GM23248 (cell line): ENCODE measurements around the gene LAMB1. TPM values are rescaled to one million over a fixed set of nuclear protein-coding genes. Genes with fewer than 3 reads are reported as not detected.

Source experiments
- DNase-seq: peaks from one replicate; pipeline ENCODE4 v3.0.0-alpha.2; 2015
- H2AFZ ChIP-seq: fragments of 200-600 bp; sonication (generic); 2 replicates; pipeline ENCODE4 v1.6.1; 2016; ENCODE audit warnings: antibody characterized with exemption
- H3F3A ChIP-seq: fragments of 200-600 bp; sonication (generic); 2 replicates; pipeline ENCODE4 v1.6.1; 2016; ENCODE audit warnings: mild to moderate bottlenecking, antibody characterized with exemption, mixed run types; ENCODE audit not compliant: insufficient read depth
- H3K27ac ChIP-seq: fragments of 200-600 bp; sonication (generic); 2 replicates; pipeline ENCODE4 v1.5.1; 2016; ENCODE audit warnings: mild to moderate bottlenecking
- H3K27me3 ChIP-seq: fragments of 200-600 bp; sonication (generic); replicated peaks from 2 replicates; pipeline ENCODE4 v1.6.1; 2016; ENCODE audit warnings: mild to moderate bottlenecking; ENCODE audit not compliant: insufficient read depth
- H3K36me3 ChIP-seq: fragments of 200-600 bp; sonication (generic); 2 replicates; pipeline ENCODE4 v1.6.1; 2016; ENCODE audit warnings: low read depth, mild to moderate bottlenecking
- H3K4me1 ChIP-seq: fragments of 200-600 bp; sonication (generic); 2 replicates; pipeline ENCODE4 v1.6.1; 2016; ENCODE audit warnings: mild to moderate bottlenecking; ENCODE audit not compliant: insufficient read depth
- H3K4me2 ChIP-seq: fragments of 200-600 bp; sonication (generic); one replicate; pipeline ENCODE4 v1.6.1; 2016; ENCODE audit warnings: mild to moderate bottlenecking; ENCODE audit not compliant: unreplicated experiment
- H3K4me3 ChIP-seq: fragments of 200-600 bp; sonication (generic); 2 replicates; pipeline ENCODE4 v1.5.1; 2016; ENCODE audit warnings: mild to moderate bottlenecking
- H3K79me2 ChIP-seq: fragments of 200-600 bp; sonication (generic); 2 replicates; pipeline ENCODE4 v1.6.1; 2016; ENCODE audit warnings: mild to moderate bottlenecking; ENCODE audit not compliant: insufficient read depth
- H3K9ac ChIP-seq: fragments of 200-600 bp; sonication (generic); 2 replicates; pipeline ENCODE4 v1.6.1; 2016; ENCODE audit warnings: mild to moderate bottlenecking
- H3K9me2 ChIP-seq: fragments of 200-600 bp; sonication (generic); 2 replicates; pipeline ENCODE4 v1.6.1; 2016; ENCODE audit warnings: mixed run types, mild to moderate bottlenecking, moderate library complexity; ENCODE audit not compliant: insufficient read depth
- H3K9me3 ChIP-seq: fragments of 200-600 bp; sonication (generic); one replicate; pipeline ENCODE4 v1.6.1; 2017; ENCODE audit warnings: low read depth
- H4K20me1 ChIP-seq: fragments of 200-600 bp; sonication (generic); 2 replicates; pipeline ENCODE4 v1.6.0; 2016; ENCODE audit not compliant: insufficient read depth
- EZH2 ChIP-seq: fragments of 200-600 bp; sonication (generic); IDR thresholded peaks from 2 replicates; pipeline ENCODE4 v1.6.1; 2018; ENCODE audit warnings: antibody characterized with exemption, mild to moderate bottlenecking; ENCODE audit not compliant: insufficient read depth, poor library complexity, severe bottlenecking
- EZH2phosphoT487 ChIP-seq: fragments of 200-600 bp; sonication (generic); IDR thresholded peaks from 2 replicates; pipeline ENCODE4 v1.6.1; 2018; ENCODE audit warnings: antibody characterized with exemption, moderate library complexity, mild to moderate bottlenecking, low read depth; ENCODE audit not compliant: insufficient read depth
- WGBS, 2 experiments: methylation state at CpG; one replicate each; pipeline ENCODE4 v1.1.6; 2015 to 2017; ENCODE audit warnings: low lambda C conversion rate in 2 of 2, low coverage in 1 of 2; ENCODE audit errors: missing lambda C conversion rate in 2 of 2; 5-methylcytosine and 5-hydroxymethylcytosine counted together
- in situ Hi-C: fragments of 300-500 bp; cut with MboI; formaldehyde crosslinking; loops from 2 replicates; pipeline ENCODE4 v1.15.0; 2020
- polyA plus RNA-seq: library from polyadenylated mRNA; unstranded; fragments of >200 nt; fragmentation: Nextera tagmentation; extraction: Ambion mirVana; gene quantifications from 2 replicates; pipeline ENCODE4 v1.2.1, GENCODE V29; 2016
- small RNA-seq: library from RNA; depleted of rRNA; stranded (forward); fragments of <200 nt; gene quantifications from one replicate; pipeline ENCODE3, GENCODE V24; 2014; ENCODE audit warnings: low read depth, low replicate concordance
- total RNA-seq: library from RNA; depleted of rRNA; stranded (reverse); fragments of >200 nt; shearing (Covaris generic); gene quantifications from 2 replicates; pipeline ENCODE4 v1.2.3, GENCODE V29; 2014; rRNA removed

Gene LAMB1
- total and polyA plus RNA-seq, 2 experiments from 2014 or later: 108 to 135 TPM

DNA sequence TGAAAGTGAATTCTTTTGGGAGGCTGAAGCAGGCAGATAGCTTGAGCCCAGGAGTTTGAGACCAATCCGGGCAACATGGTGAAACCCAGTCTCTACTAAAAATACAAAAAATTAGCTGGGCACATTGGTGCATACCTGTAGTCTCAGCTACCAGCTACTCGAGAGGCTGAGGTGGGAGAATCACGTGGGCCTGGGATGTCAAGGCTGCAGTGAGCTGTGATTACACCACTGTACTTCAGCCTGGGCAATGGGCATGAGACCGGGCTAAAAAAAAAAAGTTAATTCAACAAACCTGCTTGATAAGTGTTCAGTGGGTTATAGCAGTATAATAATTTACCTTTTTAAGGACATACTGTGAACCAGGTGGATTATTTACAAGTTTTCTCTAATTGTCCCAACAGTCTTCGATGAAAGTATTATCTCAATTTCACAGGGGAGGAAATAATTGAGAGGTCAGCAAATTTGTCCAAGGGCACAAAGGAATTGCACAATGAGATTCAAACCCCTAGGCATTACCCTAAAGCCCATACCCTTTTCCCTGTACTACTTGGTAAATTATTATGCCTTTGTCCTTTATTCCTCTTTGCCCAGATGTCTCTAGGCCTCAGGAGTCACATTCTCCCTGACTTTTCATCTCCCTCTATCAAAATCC, 125.1 kb downstream of the LAMB1 start:
- Histone ChIP-seq H3K4me1 (no peaks in the 10 kb centered on the region), H3K4me3 (no peak overlapping the region), H3K36me3 (no peaks in the 10 kb centered on the region), H4K20me1 (no peaks in the 10 kb centered on the region), H3K4me2 (no peak overlapping the region), H3K27me3 (no peaks in the 10 kb centered on the region), H3K9ac (no peak overlapping the region), H3K27ac (no peak overlapping the region), H3F3A (no peaks in the 10 kb centered on the region), H2AFZ (no peak overlapping the region), H3K79me2 (no peaks in the 10 kb centered on the region), H3K9me2 (no peaks in the 10 kb centered on the region), H3K9me3 (no peaks in the 10 kb centered on the region)
- TF ChIP-seq EZH2phosphoT487 (no peak), EZH2 (no peak)
- in situ Hi-C loops: no loop called here
- WGBS, 2 experiments: 63 to 72% methylated on average over 5 of the region's 5 CpGs
- DNase-seq: no peak

GRCh38 chr7:107876916-107877315, 126.0 kb downstream of the LAMB1 start:
- Histone ChIP-seq H2AFZ (peak overlapping the region; percentile 6; the same call in 1 of the 2 replicates), H3K79me2 (no peaks in the 10 kb centered on the region), H3K9me2 (no peaks in the 10 kb centered on the region), H4K20me1 (no peaks in the 10 kb centered on the region), H3F3A (no peaks in the 10 kb centered on the region), H3K4me2 (no peak overlapping the region), H3K9me3 (no peaks in the 10 kb centered on the region), H3K27ac (no peak overlapping the region), H3K4me3 (no peak overlapping the region), H3K4me1 (no peaks in the 10 kb centered on the region), H3K9ac (no peak overlapping the region), H3K27me3 (no peaks in the 10 kb centered on the region), H3K36me3 (no peaks in the 10 kb centered on the region)
- 70 to 73% methylated on average over 2 of the region's 2 CpGs for WGBS, 2 experiments
- TF ChIP-seq EZH2phosphoT487: no peak
- TF ChIP-seq EZH2: no peak
- no peak for DNase-seq
- in situ Hi-C loops: no loop called here

- in situ Hi-C loops: loop anchor here (25.0 kb wide), 1 partner anchor 413 kb away; the partner anchor contains the start of gene GPR22
Measured at GRCh38 chr7:107874605-107875446, 128.1 kb downstream of the LAMB1 start.

DNA sequence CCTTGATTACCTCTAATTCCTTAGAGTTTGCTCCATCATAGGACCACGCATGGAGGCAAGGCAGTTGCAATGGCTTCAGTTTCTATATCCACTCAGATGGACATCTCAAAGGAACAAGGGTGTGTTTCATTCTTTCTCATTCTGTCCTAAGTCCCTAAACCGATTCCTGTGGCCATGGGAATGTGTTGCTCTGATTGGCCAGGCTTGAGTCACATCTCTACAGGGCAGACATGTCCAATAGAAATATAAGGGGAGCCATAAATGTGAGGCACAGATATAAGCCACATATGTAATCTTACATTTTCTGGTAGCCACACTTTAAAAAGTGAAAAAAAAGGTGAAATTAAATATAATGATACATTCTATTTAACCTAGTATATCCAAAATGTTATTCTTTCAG, 128.8 kb downstream of the LAMB1 start:
- Histone ChIP-seq H3K4me3 (no peak overlapping the region), H3K4me1 (no peaks in the 10 kb centered on the region), H3K36me3 (no peaks in the 10 kb centered on the region), H3K4me2 (no peak overlapping the region), H3K27ac (no peak overlapping the region), H3K79me2 (no peaks in the 10 kb centered on the region), H2AFZ (no peak overlapping the region), H4K20me1 (no peaks in the 10 kb centered on the region), H3F3A (no peaks in the 10 kb centered on the region), H3K27me3 (peaks cover 5% of the 10 kb centered on the region; the same call in 1 of the 2 replicates), H3K9me3 (no peaks in the 10 kb centered on the region), H3K9ac (no peak overlapping the region), H3K9me2 (no peaks in the 10 kb centered on the region)
- 57 to 82% methylated on average over 2 of the region's 2 CpGs for WGBS, 2 experiments
- no peak for DNase-seq
- in situ Hi-C loops: loop anchor here (25.0 kb wide), 1 partner anchor 412 kb away; the partner anchor contains the start of gene GPR22
- TF ChIP-seq EZH2phosphoT487 (no peak), EZH2 (no peak)

More at GRCh38 chr7:107874605-107875446, 128.1 kb downstream of the LAMB1 start:
- WGBS, 2 experiments: 24% methylated on average over 6 of the region's 6 CpGs
- H4K20me1 ChIP-seq: no peaks in the 10 kb centered on the region
- H3K27me3 ChIP-seq: peaks cover 5% of the 10 kb centered on the region; the same call in 1 of the 2 replicates
- H3K79me2 ChIP-seq: no peaks in the 10 kb centered on the region
- H3K36me3 ChIP-seq: no peaks in the 10 kb centered on the region
- H3K27ac ChIP-seq: no peak overlapping the region
- H3K4me2 ChIP-seq: no peak overlapping the region
- H3K9me2 ChIP-seq: no peaks in the 10 kb centered on the region
- no peak for TF ChIP-seq EZH2phosphoT487
- TF ChIP-seq EZH2: no peak
- peak; percentile 81 for DNase-seq
- H3K9me3 ChIP-seq: no peaks in the 10 kb centered on the region
- no peak overlapping the region for H3K9ac ChIP-seq
- H3K4me3 ChIP-seq: no peak overlapping the region
- H2AFZ ChIP-seq: no peak overlapping the region; the same call in 1 of the 2 replicates
- H3F3A ChIP-seq: no peaks in the 10 kb centered on the region
- H3K4me1 ChIP-seq: no peaks in the 10 kb centered on the region

Small RNA genes within 50 kb of the gene (small RNA-seq; reads per million reads assigned to genes)
- gene RF00012: not detected

Other genes starting within 250 kb of the LAMB1 start
- not detected in 2 replicates for gene SLC26A3, start 199.9 kb downstream of the LAMB1 start, total RNA-seq
- not detected in 2 replicates for gene SLC26A3, start 199.9 kb downstream of the LAMB1 start, polyA plus RNA-seq
- gene DLD, start 112.0 kb downstream of the LAMB1 start, total RNA-seq: 80.1 and 84.5 TPM in 2 replicates
- gene DLD, start 112.0 kb downstream of the LAMB1 start, polyA plus RNA-seq: 97.1 and 99.4 TPM in 2 replicates
- not detected in 2 replicates for gene LAMB4, start 127.2 kb upstream of the LAMB1 start, total RNA-seq
- gene LAMB4, start 127.2 kb upstream of the LAMB1 start, polyA plus RNA-seq: 0.08 and 0.16 TPM in 2 replicates